ENCODE results near the gene GJE1. TPM values are rescaled to one million over a fixed set of nuclear protein-coding genes. Genes with fewer than 3 reads are reported as not detected.

Gene GJE1
- not detected in 2 replicates for total RNA-seq

GRCh38 chr6:142132625-142133024, at the start of gene GJE1:
Gene GJE1, plus strand, starts transcription at chr6:142132925. Its CDS starts 234 bp downstream, at chr6:142133159.

GRCh38 chr6:142146828-142147662, 14.3 kb downstream of the GJE1 start, which contains the start of the genes NMBR and VTA1:
Gene NMBR, minus strand, starts transcription at chr6:142147122. Its CDS starts 58,464 bp downstream, at chr6:142088658.
Gene VTA1, plus strand, starts transcription at chr6:142147263. Its CDS starts 25 bp downstream, at chr6:142147288.

Other genes with a start within 250 kb of the GJE1 start
- gene NMBR, start 14.2 kb downstream of the GJE1 start, total RNA-seq = not detected in 2 replicates
- 51.9 and 52.5 TPM in 2 replicates for gene VTA1, start 14.3 kb downstream of the GJE1 start, total RNA-seq
- gene ADGRG6, start 169.1 kb downstream of the GJE1 start, total RNA-seq = 48.6 and 49.5 TPM in 2 replicates